Activated T-helper 2 cell treated with anti-CD3 and anti-CD28 coated beads, Interferon-gamma antibody, Interleukin-2, Interleukin-4, amounts not matched to agents 10 μg/mL and 5 μg/mL and 100 μg/mL, durations not matched to agents 14 hours and 24 hours and 36 hours (primary cell): ENCODE data around the gene PARP1. TPM values are rescaled to one million over a fixed set of nuclear protein-coding genes. Genes with fewer than 3 reads are reported as not detected.

ENCODE experiments used
- DNase-seq: peaks from one replicate; pipeline ENCODE4 v3.0.0; 2021; ENCODE audit warnings: low spot score
- H3K27ac Mint-ChIP-seq: one replicate; pipeline ENCODE4 v1.8.0; 2021; ENCODE audit warnings: mixed read lengths
- H3K27me3 Mint-ChIP-seq: one replicate; pipeline ENCODE4 v1.8.0; 2021; ENCODE audit warnings: low read depth, mixed read lengths
- H3K36me3 Mint-ChIP-seq: one replicate; pipeline ENCODE4 v1.8.0; 2021; ENCODE audit warnings: low read depth, mixed read lengths
- H3K4me1 Mint-ChIP-seq: one replicate; pipeline ENCODE4 v1.8.0; 2021; ENCODE audit warnings: low read depth, mixed read lengths
- H3K4me3 Mint-ChIP-seq: one replicate; pipeline ENCODE4 v1.8.0; 2021; ENCODE audit warnings: low read depth, mild to moderate bottlenecking, moderate library complexity, mixed read lengths
- H3K9me3 Mint-ChIP-seq: one replicate; pipeline ENCODE4 v1.8.0; 2021; ENCODE audit warnings: mixed read lengths
- intact Hi-C: fragments of 100-400 bp; cut with micrococcal nuclease; formaldehyde crosslinking; loops from one replicate; pipeline ENCODE4 v1.15.1; 2023
- total RNA-seq: library from RNA; stranded (reverse); gene quantifications from 2 replicates; pipeline ENCODE4 v1.2.3, GENCODE V29; 2022

The PARP1 gene
- total RNA-seq, 1 donor from 2014 or later, result 194 TPM

DNA sequence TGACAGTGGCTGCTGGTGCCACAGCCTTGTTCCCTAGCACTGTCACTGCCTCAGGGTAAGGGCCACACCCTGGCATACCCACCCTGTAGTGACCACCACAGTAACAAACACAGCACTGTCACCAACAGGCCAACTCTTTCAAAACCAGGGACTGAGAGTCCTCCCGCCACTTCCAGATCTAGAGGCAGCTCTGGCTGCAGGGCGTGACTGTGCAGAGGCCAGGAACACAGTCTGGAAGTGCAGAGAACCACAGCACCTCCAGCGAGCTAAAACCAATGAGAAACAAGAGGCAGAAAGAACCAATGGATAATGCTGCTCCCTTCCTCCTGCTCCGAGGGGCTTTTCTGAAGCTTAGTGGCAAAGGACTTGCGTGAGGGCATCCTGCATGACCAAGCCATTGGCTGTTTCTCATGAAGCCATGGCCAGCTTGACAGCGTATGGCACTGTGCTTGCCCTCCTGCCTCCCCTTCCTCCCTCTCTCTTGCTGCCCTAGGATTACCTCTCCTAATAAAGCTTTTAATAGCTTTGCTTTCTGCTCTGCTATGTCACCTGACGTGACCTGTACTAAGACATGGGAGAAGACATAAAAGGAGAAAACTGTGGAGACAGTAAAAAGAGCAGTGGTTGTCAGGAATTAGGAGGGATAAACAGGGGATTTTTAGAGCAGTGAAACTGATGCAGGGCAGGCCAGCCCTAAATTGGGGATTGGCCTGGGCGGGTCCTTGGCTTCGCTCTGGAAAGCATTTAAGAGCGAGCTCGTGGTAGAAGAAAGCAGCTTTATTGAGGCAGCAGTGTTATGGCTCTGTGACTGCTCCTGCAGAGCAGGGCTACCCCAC lies 7.2 kb downstream of the PARP1 start:
- Mint-ChIP-seq H3K27ac (no peak overlapping the region), H3K4me1 (peaks cover 27% of the 10 kb centered on the region)

DNA sequence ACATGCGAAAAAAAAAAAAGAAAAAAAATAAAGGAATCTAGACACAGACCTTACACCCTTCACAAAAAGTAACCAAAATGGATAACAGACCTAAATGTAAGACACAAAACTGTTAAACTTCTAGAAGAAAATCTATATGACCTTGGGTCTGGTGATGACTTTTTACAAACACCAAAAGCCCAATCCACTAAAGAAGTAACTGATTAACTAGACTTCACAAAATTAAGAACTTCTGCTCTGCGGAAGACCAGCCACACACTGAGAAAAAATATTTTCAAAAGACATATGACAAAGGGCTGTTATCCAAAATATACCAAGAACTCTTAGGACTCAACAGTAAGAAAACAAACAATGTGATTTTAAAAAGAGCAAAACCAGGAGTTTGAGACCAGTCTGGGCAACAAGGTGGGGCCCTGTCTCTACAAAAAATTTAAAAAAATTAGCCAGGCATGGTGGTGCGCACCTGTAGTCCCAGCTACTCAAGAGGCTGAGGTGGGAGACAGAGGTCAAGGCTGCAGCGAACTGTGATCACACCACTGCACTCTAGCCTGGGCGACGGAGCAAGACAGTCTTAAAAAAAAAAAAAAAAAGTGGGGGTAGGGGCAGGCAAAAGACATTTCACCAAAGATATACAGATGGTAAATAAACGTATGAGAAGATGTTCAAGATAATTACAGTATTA lies 9.8 kb downstream of the PARP1 start:
- DNase-seq, result no peak
- Mint-ChIP-seq H3K36me3 (peaks cover 83% of the 10 kb centered on the region), H3K4me3 (no peak overlapping the region), H3K4me1 (peaks cover 11% of the 10 kb centered on the region), H3K27me3 (no peaks in the 10 kb centered on the region), H3K27ac (no peak overlapping the region), H3K9me3 (no peaks in the 10 kb centered on the region)
- intact Hi-C loops, result no loop called here

More for the DNA sequence above, 7.2 kb downstream of the PARP1 start:
- peaks cover 65% of the 10 kb centered on the region for H3K36me3 Mint-ChIP-seq
- DNase-seq, result no peak
- no peak overlapping the region for H3K4me3 Mint-ChIP-seq
- H3K27me3 Mint-ChIP-seq, result no peaks in the 10 kb centered on the region
- no peaks in the 10 kb centered on the region for H3K9me3 Mint-ChIP-seq
- intact Hi-C loops, result loop anchor here (10.0 kb wide), 1 partner anchor 276 kb away; no protein-coding TSS in a partner anchor

DNA sequence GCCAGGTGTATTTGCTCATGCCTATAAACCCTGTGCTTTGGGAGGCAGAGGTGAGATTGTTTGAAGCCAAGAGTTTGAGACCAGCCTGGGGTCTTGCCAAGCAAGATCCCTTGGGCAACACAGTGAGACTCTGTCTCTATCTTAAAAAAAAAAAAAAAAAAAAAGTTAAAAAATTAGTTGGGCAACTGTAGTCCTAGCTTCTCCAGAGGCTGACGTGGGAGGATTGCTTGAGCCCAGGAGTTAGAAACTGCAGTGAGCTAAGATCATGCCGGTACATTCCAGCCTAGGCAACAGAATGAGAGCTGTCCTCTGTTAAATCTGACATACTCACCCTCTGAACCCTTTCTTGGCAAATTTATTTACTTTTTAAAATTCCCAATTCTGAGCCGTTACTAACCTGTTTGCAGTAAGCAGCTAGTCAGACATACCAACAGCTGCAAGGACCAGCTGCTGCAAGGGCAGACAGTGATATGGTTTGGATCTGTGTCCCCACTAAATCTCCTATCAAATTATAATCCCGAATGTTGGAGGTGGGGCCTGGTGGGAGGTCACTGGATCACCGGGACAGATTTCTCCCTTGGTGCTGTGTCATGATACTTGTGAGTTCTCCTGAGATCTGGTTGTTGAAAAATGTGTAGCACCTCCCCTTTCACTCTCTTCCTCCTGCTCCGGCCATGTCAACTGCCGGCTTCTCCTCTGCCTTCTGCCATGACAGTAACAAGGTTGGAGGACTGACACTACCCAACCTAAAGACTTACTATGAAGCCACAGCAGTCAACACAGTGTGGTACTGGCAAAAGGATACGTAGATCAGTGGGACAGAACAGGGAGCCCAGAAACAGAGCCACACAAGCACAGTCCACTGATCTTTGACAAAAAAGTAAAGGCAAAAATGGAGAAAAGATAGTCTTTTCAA lies 10.6 kb downstream of the PARP1 start:
- no peak overlapping the region for H3K27ac Mint-ChIP-seq
- H3K27me3 Mint-ChIP-seq, result no peaks in the 10 kb centered on the region
- H3K4me3 Mint-ChIP-seq, result no peak overlapping the region
- peaks cover 83% of the 10 kb centered on the region for H3K36me3 Mint-ChIP-seq
- no peak for DNase-seq
- H3K4me1 Mint-ChIP-seq, result peaks cover 9% of the 10 kb centered on the region
- H3K9me3 Mint-ChIP-seq, result no peaks in the 10 kb centered on the region
- intact Hi-C loops, result no loop called here

DNA sequence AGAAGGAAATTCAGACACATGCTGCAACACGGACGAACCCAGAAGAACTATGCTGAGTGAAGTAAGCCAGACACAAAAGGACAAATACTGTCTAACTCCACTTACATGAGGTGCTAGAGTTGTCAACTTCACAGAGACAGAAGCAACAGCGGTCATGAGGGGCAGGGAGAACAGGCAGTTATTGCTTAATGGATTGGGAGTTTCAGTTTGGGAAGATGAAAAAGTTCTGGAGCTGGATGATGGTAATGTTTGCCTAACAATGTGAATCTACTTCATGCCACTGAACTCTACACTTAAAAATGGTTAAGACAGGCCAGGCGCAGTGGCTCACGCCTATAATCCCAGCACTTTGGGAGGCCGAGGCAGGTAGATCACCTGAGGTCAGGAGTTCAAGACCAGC lies 12.1 kb downstream of the PARP1 start:
- Mint-ChIP-seq H3K9me3 (no peaks in the 10 kb centered on the region), H3K27me3 (no peaks in the 10 kb centered on the region), H3K36me3 (peaks cover 81% of the 10 kb centered on the region), H3K27ac (no peak overlapping the region), H3K4me1 (peaks cover 7% of the 10 kb centered on the region), H3K4me3 (no peak overlapping the region)
- no peak for DNase-seq
- intact Hi-C loops, result no loop called here

DNA sequence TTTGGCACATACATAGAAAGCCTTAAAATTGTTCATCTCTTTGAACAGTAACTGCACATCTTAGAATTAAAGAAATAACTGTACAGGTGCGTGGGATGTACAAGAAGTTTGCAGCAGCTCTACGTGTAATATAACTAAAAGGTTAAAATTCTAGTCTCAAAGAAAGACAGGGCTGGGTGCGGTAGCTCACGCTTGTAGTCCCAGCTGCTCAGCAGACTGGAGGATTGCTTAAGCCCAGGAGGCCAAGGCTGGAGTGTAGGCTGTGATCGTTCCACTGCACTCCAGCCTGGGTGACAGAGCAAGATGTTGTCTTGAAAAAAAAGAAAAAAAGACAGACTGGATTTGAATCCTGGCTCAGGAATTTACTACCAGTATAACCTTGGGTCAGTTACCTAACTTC lies 13.4 kb downstream of the PARP1 start:
- Mint-ChIP-seq H3K36me3 (peaks cover 79% of the 10 kb centered on the region), H3K27ac (no peak overlapping the region), H3K4me1 (peaks cover 7% of the 10 kb centered on the region), H3K4me3 (no peak overlapping the region), H3K27me3 (no peaks in the 10 kb centered on the region), H3K9me3 (no peaks in the 10 kb centered on the region)
- no peak for DNase-seq
- intact Hi-C loops, result no loop called here

DNA sequence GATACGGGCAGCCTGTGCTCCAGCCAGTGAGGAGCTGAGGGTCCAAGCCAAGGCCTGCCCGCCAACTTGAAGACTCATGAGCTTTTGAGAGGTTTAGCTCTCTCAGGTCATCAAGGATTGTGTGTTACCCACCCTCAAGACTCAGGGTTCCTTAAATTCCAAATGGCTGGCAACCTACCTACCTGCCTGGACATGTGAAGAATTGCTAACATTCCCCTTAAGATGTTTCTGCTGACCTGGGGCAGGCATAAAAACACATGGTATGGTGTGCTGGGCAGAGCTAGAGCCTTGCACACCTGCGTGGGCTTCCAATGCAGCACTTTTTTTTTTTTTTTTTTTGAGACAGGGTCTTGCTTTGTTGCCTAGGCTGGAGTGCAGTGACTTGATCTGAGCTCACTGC lies 17.2 kb downstream of the PARP1 start:
- H3K27me3 Mint-ChIP-seq, result no peaks in the 10 kb centered on the region
- no peaks in the 10 kb centered on the region for H3K9me3 Mint-ChIP-seq
- DNase-seq, result no peak
- H3K4me3 Mint-ChIP-seq, result no peak overlapping the region
- peaks cover 7% of the 10 kb centered on the region for H3K4me1 Mint-ChIP-seq
- peaks cover 72% of the 10 kb centered on the region for H3K36me3 Mint-ChIP-seq
- intact Hi-C loops, result no loop called here
- no peak overlapping the region for H3K27ac Mint-ChIP-seq

DNA sequence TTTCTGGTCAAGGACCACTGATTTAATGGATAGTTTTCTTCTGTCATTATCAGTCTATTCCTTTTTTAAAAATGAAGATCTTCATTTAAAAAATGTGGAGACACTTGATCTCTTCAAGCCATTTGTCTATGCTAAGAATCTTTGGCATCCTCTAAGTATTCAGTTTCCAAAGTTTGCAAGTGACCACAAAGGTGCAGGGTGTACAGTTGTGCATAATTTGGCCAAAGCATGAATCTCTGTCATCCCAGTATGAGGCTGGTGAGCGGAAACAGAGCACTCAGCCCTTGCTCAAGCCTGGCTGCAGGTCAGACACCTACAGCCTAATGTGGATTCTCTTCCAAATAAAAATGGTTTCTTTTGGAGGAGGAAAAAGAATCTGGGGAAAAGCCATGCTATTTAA lies 19.8 kb downstream of the PARP1 start:
- Mint-ChIP-seq H3K4me3 (no peak overlapping the region), H3K9me3 (no peaks in the 10 kb centered on the region), H3K36me3 (peaks cover 77% of the 10 kb centered on the region), H3K27me3 (no peaks in the 10 kb centered on the region), H3K27ac (no peak overlapping the region), H3K4me1 (no peaks in the 10 kb centered on the region)
- intact Hi-C loops, result no loop called here
- no peak for DNase-seq

DNA sequence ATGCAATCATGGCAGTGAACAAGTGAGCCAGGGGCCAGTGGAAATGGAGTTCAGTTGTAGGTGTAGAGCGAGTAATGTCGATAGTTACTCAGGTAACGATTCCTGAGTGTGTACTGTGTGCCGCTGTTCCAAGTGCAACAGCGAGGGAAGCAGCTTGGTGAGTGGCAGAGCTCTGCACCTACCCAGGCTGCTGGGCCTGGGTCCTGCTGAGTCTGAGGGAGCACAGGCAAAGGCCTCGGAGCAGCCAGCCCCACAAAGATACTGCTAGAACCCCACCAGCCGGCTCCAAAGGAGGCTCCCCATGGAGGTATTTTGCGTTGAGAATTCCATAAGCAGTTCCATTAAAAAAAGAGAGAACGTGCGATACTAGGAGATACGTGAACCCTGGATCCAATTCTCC lies 23.2 kb downstream of the PARP1 start:
- DNase-seq, result no peak
- H3K9me3 Mint-ChIP-seq, result no peaks in the 10 kb centered on the region
- no peaks in the 10 kb centered on the region for H3K27me3 Mint-ChIP-seq
- H3K27ac Mint-ChIP-seq, result no peak overlapping the region
- intact Hi-C loops, result no loop called here
- peaks cover 10% of the 10 kb centered on the region for H3K4me1 Mint-ChIP-seq
- no peak overlapping the region for H3K4me3 Mint-ChIP-seq
- peaks cover 76% of the 10 kb centered on the region for H3K36me3 Mint-ChIP-seq

DNA sequence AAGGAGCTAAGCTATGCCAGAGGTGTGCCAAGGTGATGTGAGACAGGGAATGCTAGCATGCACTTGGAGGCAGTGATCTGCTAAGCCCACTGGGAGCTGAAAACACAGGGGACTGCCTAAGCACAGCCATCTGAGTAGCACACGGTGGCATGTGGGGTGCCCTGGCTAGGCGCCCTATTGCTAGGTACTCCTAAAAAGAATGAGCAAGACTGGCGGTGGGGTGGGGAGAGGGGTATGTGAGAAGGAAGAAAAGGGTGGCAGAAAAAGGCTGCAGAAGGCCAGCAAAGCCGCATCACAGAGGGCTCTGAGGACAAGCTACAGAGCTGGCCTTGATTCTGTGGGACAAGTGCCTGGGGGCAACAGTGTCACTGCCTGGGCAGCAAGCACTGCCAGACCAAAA lies 23.9 kb downstream of the PARP1 start:
- DNase-seq, result no peak
- no peaks in the 10 kb centered on the region for H3K9me3 Mint-ChIP-seq
- no peaks in the 10 kb centered on the region for H3K27me3 Mint-ChIP-seq
- no peak overlapping the region for H3K27ac Mint-ChIP-seq
- H3K4me1 Mint-ChIP-seq, result peaks cover 10% of the 10 kb centered on the region
- H3K4me3 Mint-ChIP-seq, result no peak overlapping the region
- H3K36me3 Mint-ChIP-seq, result peaks cover 81% of the 10 kb centered on the region
- intact Hi-C loops, result no loop called here

DNA sequence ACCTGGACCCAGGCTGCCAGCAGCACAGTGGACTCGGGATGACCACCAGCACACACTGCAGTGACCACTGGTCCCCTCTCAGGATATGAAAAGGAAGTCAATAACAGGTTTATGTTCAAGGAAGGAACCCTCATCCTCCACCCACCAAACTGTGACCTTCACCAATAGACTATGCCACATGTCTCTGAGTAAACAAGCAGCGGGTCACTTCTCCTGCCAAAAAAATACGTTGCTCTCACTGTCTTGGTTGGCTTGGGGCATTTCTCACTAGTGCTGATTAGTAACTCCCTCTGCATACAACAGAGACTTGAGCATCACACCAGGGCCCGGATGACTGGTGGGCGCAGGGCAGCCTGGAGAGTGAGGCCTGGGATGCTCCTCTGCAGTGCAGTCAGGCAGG lies 25.9 kb downstream of the PARP1 start:
- peaks cover 10% of the 10 kb centered on the region for H3K4me1 Mint-ChIP-seq
- H3K9me3 Mint-ChIP-seq, result no peaks in the 10 kb centered on the region
- H3K27me3 Mint-ChIP-seq, result no peaks in the 10 kb centered on the region
- no peak for DNase-seq
- H3K4me3 Mint-ChIP-seq, result no peak overlapping the region
- H3K36me3 Mint-ChIP-seq, result peaks cover 82% of the 10 kb centered on the region
- intact Hi-C loops, result no loop called here
- no peak overlapping the region for H3K27ac Mint-ChIP-seq

DNA sequence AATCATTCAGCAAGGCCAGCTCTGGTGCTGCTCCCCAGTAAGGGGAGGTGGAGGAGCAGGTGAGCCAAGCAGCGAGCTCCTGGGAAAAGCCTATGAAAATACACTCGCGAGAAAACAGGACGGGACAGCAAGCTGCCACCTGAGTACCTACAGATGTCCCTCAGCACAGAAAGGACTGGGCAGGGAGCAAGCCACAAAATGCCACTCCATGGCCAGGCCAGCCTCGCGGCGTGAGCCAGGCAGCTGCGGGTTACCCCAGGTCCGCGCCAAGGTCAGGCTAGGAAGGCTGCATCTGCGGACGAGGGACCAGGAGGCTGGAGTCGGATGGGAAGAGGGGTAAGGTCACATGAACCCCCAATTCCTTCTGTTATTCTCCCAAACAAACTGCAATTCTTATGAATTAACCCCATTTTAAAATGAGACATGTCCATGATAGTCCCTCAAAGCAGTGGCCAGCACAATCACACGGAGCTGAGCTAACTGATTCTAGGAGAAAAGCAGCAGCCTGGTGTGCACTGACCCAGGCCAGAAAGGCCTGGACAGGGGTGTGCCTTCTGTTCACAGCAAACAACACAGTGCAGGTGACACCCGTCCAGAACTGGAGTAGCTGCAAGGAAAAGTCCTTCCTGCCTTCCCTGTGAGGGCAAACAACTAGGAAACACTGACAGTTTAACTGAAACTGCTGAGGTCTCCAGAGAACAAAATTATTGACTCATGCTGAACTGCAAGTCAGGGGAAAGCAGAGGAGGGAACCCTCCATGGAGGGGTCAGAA lies 26.5 kb downstream of the PARP1 start:
- no peaks in the 10 kb centered on the region for H3K9me3 Mint-ChIP-seq
- H3K4me1 Mint-ChIP-seq, result peaks cover 10% of the 10 kb centered on the region
- H3K36me3 Mint-ChIP-seq, result peaks cover 88% of the 10 kb centered on the region
- intact Hi-C loops, result no loop called here
- H3K27ac Mint-ChIP-seq, result no peak overlapping the region
- H3K27me3 Mint-ChIP-seq, result no peaks in the 10 kb centered on the region
- no peak for DNase-seq
- H3K4me3 Mint-ChIP-seq, result no peak overlapping the region

DNA sequence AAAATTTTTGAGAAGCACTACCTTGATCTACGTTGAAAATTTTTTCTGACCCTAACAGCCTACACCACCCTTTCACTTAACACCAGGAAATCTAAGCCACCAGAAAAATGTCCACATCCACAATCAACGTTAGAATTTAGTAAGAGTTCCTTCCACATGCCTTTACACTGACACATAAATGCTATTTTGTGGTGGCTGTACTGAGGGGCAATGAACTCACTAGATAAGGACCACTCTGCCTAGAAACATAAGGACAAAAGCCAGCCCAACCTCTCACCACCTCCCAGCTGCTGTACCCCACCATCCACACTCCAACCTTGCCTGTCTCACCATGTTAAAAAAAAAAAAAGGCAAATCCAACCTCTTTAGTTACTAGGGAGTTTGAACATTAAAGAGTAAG lies 29.8 kb downstream of the PARP1 start:
- H3K27me3 Mint-ChIP-seq, result no peaks in the 10 kb centered on the region
- intact Hi-C loops, result no loop called here

More for the DNA sequence above, 29.8 kb downstream of the PARP1 start:
- H3K36me3 Mint-ChIP-seq, result peaks cover 88% of the 10 kb centered on the region
- H3K27ac Mint-ChIP-seq, result no peak overlapping the region
- peaks cover 10% of the 10 kb centered on the region for H3K4me1 Mint-ChIP-seq
- H3K9me3 Mint-ChIP-seq, result no peaks in the 10 kb centered on the region
- no peak for DNase-seq
- H3K4me3 Mint-ChIP-seq, result no peak overlapping the region
